Colon (tissue), 2 donors: ENCODE measurements around the gene HSFX2.
"Not testable (repeated sequence)": the region's sequence is repeated elsewhere in the genome, so short reads cannot be mapped to it uniquely, and the experiment has no call there.

Experiments used
- FAIRE-seq: peaks from 2 replicates; lab custom pipeline; 2012; peaks lifted over from hg19 to GRCh38; lab: Jason Lieb, UNC
- donor health status: control.
- donor health status: control.

Gene HSFX2, protein sequence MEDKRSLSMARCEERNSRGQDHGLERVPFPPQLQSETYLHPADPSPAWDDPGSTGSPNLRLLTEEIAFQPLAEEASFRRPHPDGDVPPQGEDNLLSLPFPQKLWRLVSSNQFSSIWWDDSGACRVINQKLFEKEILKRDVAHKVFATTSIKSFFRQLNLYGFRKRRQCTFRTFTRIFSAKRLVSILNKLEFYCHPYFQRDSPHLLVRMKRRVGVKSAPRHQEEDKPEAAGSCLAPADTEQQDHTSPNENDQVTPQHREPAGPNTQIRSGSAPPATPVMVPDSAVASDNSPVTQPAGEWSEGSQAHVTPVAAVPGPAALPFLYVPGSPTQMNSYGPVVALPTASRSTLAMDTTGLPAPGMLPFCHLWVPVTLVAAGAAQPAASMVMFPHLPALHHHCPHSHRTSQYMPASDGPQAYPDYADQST

DNA sequence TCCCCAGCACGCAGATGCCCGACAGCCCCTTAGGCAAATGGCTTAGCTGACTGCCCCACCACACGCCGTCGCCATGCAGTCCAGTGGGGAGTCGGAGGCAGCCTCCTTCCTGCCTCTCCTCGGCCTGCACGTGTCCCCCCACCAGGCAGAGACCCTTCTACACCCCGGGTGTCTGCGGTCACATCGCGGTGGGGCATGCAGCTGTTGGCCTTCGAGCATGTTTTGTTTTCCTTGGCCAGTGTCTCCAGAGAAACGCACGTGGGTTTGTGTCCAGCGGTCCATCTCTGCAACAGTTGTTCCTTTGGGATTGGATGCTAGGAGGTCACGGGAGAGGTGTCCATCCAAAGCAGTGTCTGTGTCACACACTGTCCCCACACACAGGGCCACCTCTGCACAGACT lies at the start of gene HSFX2:
TSS of gene HSFX2 (minus strand) at position 101 of the 400 bp plus-strand sequence. CDS start 614 bp downstream, outside the sequence.
- FAIRE-seq, result not testable (repeated sequence)

DNA sequence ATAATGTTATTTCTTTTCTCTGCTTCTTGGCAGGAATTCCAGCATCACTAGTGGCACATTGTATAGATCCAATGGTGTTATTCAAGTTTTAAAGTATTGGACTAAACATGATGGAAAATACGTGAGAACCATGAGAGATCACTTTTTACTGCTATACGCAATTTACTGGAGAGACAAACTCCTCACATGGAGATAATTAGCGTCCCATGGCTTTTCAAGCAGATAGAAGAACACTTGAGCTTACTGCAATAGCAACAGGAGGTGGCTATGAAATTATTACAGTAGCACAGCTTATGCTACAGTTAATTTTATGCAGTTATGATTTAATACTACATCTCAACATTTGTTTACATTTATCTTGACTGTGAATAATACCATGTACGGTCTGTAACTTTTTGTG lies 48.4 kb upstream of the HSFX2 start:
- peak; percentile 61 for FAIRE-seq

DNA sequence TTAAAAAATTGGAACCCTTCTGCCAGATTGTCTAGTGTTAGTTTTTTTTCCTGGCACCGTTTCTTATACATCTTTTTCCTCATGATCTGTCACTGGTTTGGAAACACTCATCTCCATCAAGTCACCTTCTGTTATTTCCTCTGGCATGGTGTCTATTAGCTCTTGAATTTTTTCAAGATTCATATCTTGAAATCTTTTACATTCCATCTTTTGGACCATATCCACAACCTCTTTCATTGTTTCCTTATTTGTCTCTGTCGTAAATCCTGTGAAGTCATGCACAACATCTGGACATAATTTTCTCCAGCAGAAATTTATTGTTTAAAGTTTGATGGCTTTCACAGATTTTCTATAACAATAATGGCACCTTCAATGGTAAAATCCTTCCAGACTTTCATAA lies 46.7 kb upstream of the HSFX2 start:
- no peak for FAIRE-seq

DNA sequence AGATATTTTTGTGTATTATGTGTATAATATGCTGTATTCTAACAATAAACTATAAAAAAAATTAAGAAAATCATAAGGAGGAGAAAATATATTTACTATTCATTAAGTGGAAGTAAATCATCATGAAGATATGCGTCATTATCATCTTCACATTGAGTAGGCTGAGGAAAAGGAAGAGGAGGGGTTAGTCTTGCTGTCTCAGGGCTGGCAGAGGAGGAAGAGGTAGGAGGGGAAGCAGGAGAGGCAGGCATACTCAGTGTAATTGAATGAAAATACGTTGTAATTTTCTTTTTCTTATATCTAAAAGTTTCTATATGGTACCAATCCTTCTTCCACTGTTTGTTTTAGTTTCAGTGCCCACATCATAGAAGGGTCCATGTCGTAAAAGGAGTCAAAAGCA lies 46.3 kb upstream of the HSFX2 start:
- no peak for FAIRE-seq

DNA sequence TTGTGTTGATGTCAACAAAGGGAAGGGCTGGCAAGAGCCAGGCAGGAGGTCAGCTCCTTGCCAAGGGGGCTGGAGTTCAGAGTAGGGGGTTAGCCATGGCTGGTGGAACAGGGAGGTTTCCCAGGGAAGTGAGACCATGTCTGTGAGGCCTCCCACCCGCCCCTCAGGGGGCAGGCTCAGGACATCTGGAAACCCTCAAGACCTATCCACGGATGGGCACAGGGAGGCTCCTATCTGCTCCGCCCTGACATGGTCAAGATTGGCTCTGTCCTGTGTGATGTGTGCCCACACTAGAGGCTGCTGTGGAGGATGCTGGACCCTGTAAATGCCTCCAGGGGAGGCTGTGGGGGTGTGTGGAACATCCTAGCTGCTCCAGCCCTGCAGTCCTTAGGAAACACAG lies 44.5 kb upstream of the HSFX2 start:
- FAIRE-seq, result no peak

DNA sequence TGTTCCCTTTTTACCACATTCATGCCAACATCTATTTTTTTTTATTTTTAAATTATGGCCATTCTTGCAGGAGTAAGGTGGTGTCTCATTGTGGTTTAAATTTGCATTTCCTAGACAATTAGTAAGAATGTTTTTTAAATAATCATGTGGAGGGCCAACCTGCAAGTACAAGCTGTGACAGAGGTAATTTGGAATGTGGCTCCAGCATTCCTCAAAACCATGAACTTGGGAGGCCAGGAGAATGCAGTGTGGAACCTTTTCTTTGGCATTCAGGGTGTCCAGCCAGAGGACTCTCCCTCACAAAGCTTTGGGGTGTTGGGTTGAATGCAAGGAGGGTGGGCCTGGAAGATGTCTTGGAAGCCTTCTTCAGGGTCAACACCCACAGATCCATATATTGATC lies 43.7 kb upstream of the HSFX2 start:
- peak; percentile 80 for FAIRE-seq

- FAIRE-seq, result no peak
Observed at GRCh38 chrX:149633511-149633910, 38.4 kb upstream of the HSFX2 start.

GRCh38 chrX:149631234-149632165 lies 36.4 kb upstream of the HSFX2 start, which contains the start of gene TMEM185A:
Gene TMEM185A (minus strand): TSS chrX:149631792. CDS start chrX:149631580, 212 bp downstream.
- no peak for FAIRE-seq

- no peak for FAIRE-seq
Observed at GRCh38 chrX:149630681-149631233, 35.6 kb upstream of the HSFX2 start.

DNA sequence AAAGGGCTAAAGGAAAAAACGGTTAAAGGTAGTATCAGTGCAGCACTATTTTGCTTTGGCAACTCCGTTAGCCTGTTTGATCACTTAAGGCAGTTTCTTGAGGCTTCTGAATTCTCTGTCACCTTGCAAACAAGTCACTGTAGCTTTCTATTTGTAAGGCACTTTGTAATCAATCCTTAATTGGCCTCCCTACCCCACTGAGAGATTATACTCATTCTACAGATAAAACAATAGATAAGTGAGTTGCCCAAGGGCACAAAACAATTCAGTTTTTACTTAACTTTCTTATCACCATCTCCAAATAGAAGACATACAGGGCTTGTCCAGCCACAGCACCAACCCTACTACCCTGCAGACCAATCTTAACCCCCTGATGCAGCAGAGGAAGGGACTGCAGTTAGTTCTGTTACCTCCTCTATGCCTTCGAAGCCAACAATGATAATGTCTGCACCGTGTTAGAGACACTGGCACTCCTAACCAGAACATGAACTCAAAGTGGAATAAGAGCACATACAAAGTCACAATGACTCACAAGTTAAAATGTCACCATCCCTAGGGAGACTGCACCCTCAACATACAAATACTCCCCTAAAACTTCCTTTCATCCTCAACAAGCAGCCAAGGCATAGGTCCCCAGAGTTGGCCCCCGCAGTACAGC lies 34.7 kb upstream of the HSFX2 start:
- no peak for FAIRE-seq

DNA sequence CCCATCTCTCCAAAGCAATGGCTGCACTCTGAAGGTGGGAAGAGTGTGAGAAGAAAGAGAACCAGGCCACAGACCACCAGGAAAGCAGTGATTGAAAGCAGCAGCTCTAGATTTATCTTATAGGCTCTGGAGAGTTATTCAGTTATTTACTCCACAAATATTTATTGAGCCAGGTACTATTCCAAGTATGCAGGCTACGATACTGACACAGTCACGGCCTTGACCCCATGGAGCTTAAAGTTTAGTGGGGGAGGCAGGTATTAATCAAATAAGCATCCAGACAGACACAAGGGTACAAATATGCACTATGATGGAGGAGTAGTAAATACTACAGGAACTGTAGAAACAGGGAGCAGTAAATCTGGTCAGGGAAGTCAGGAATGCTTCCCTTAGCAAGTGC lies 33.7 kb upstream of the HSFX2 start:
- FAIRE-seq, result no peak

DNA sequence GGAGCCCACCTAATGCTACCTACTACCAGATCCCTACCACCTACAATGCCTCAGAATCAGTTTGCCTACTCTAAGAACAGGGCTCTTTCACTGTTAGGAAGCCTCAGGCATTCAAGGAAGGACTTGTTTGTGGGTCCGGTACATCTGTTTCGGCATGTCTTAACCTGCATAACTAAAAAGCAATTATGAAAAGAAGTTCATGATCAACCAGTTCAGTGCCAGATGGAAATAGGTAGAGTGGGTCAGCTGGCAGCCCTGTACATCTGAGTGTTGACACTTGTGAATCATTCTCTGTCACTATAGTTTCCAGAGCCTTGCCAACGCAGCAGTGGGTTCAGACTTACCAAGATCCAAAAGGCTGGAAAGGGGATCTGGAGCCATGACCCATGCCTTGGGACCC lies 33.2 kb upstream of the HSFX2 start:
- no peak for FAIRE-seq

- FAIRE-seq, result not testable (repeated sequence)
Observed at GRCh38 chrX:149626829-149627228, 31.7 kb upstream of the HSFX2 start.

- not testable (repeated sequence) for FAIRE-seq
Observed at GRCh38 chrX:149619662-149620061, 24.5 kb upstream of the HSFX2 start.

GRCh38 chrX:149618871-149619270 lies 23.8 kb upstream of the HSFX2 start:
- FAIRE-seq, result no peak

DNA sequence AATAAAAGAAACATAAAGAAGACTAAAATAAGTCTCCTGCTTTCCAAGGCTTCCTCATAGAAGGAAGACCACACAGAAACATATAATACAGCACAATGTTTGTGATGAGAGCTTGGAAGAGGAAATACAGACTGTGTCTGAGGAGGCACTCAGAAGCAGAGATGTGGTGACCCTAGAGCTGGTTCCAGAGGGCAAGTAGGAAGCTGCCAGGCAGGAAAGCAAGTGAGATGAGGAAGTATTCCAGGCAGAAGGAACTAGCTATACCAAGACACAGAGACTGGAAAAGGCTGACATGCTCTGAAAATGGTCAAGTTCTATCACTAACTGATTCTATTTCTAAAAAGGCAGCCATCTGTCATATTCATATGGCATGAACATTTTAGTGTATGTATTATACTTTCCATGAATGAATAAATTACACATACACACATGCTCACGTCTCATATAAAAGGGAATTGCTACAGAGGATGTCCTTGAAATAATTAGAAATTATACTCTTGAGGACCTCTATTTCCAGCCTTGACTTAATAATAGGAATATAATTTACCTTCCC lies 16.6 kb upstream of the HSFX2 start:
- FAIRE-seq, result no peak

- no peak for FAIRE-seq
Observed at GRCh38 chrX:149610511-149610910, 15.4 kb upstream of the HSFX2 start.

DNA sequence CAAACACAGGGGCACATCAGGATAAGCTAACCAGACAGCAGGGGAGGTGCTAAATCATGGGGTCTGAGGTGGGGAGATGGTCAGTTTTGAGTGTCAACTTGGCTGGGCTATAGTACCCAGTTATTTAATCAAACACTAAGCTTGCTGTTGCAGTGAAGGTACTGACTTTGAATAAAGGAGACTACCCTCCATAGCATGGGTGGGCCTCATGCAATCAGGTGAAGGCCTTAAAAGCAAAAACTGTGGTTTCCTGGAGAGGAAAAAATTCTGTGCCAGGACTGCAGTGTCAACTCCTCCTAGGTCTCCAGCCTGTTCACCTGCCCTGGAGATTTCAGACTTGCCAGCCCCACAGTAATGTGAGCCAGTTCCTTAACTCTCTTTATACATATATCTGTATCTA lies 12.6 kb upstream of the HSFX2 start:
- FAIRE-seq, result no peak

DNA sequence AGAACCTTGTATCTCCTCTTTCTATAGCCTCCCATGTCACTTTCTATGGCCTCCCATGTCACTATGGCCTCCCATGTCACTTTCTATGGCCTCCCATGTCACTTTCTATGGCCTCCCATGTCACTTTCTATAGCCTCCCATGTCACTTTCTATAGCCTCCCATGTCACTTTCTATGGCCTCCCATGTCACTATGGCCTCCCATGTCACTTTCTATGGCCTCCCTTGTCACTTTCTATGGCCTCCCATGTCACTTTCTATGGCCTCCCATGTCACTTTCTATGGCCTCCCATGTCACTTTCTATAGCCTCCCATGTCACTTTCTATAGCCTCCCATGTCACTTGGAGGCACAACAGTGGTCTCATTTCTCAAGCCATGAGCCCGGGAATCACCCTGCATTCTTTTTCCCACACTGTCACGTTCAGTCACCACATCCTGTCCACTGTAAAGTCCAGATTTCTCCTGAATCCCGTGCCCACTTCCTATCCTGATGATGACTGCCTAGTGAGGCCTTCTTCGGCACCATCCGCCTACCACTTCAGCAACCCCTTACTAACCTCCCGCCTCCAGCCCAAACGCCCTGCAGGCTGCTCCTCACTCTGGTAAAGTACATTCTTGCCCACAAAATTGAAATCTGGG lies 10.3 kb upstream of the HSFX2 start:
- not testable (repeated sequence) for FAIRE-seq

DNA sequence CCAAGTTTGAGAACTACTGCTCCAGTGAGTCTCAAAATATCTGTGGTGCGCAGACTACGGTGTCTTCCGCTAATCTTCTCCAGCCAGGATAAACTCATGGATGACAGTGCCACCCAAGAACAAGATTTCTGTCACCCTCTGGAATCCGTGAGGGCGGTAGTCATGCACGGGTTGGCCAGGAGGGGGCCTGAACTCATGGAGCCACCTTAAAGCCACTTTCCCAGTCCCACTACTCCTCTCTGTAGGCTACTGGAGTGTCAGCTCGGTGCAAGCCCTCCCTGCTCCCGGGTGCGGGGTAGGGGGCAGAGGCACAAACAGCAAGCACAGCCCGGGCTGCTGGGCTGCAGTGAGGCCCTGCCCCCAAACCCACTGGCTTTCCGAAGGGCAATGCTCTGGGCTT lies 3.5 kb upstream of the HSFX2 start:
- FAIRE-seq, result not testable (repeated sequence)

GRCh38 chrX:149595943-149596342 lies 829 bp upstream of the HSFX2 start:
- not testable (repeated sequence) for FAIRE-seq
